GM18861 (cell line): ENCODE data around the gene CHAF1A.

ENCODE experiments used
- ATAC-seq: cut with Tn5 transposase; IDR thresholded peaks from one replicate; pipeline ENCODE4 v1.9.1; 2021; ENCODE audit not compliant: unreplicated experiment

Gene CHAF1A

GRCh38 chr19:4400135-4400936 is 2.1 kb upstream of the CHAF1A start, which contains the start of gene SH3GL1:
SH3GL1 (minus strand) TSS chr19:4400547; CDS start chr19:4400368, 179 bp downstream.
- ATAC-seq = peak; percentile 54

GRCh38 chr19:4401769-4402170 is 670 bp upstream of the CHAF1A start:
- no peak for ATAC-seq

- ATAC-seq = no peak
These were observed 743 bp downstream of the CHAF1A start for GRCh38 chr19:4403005-4403761.

- ATAC-seq = no peak
These were observed 3.5 kb downstream of the CHAF1A start for GRCh38 chr19:4405977-4406376.

- no peak for ATAC-seq
These were observed 4.2 kb downstream of the CHAF1A start for GRCh38 chr19:4406626-4407025.

GRCh38 chr19:4409123-4409933 is 6.9 kb downstream of the CHAF1A start:
- no peak for ATAC-seq

GRCh38 chr19:4413588-4413987 is 11.1 kb downstream of the CHAF1A start:
- ATAC-seq = no peak

- no peak for ATAC-seq
These were observed 11.8 kb downstream of the CHAF1A start for GRCh38 chr19:4414144-4414799.

- no peak for ATAC-seq
These were observed 12.4 kb downstream of the CHAF1A start for GRCh38 chr19:4414800-4415321.

GRCh38 chr19:4415352-4415751 is 12.9 kb downstream of the CHAF1A start:
- no peak for ATAC-seq

- ATAC-seq = no peak
These were observed 13.8 kb downstream of the CHAF1A start for GRCh38 chr19:4416268-4416667.

GRCh38 chr19:4423416-4424126 is 21.1 kb downstream of the CHAF1A start:
- ATAC-seq = no peak

- ATAC-seq = no peak
These were observed 23.1 kb downstream of the CHAF1A start for GRCh38 chr19:4425537-4425936.

- no peak for ATAC-seq
These were observed 26.0 kb downstream of the CHAF1A start for GRCh38 chr19:4428326-4428975.

- no peak for ATAC-seq
These were observed 26.8 kb downstream of the CHAF1A start for GRCh38 chr19:4429256-4429655.

- ATAC-seq = no peak
These were observed 27.3 kb downstream of the CHAF1A start for GRCh38 chr19:4429771-4430171.

- ATAC-seq = no peak
These were observed 28.3 kb downstream of the CHAF1A start for GRCh38 chr19:4430760-4431159.

GRCh38 chr19:4431296-4431695 is 28.9 kb downstream of the CHAF1A start:
- ATAC-seq = no peak
